Neural progenitor cell (in vitro differentiated cells): ENCODE measurements around the gene CELSR1.

Experiments used
- EZH2 ChIP-seq: fragments of 200-600 bp; sonication (generic); IDR thresholded peaks from 2 replicates; pipeline ENCODE4 v1.6.1; 2017; ENCODE audit warnings: antibody characterized with exemption, mild to moderate bottlenecking, moderate library complexity
- TF ChIP-seq, protein P1 (sequence below): fragments of 200-600 bp; sonication (generic); IDR thresholded peaks from 2 replicates; pipeline ENCODE4 v1.5.1; 2017; ENCODE audit warnings: antibody characterized with exemption, mild to moderate bottlenecking

DNA sequence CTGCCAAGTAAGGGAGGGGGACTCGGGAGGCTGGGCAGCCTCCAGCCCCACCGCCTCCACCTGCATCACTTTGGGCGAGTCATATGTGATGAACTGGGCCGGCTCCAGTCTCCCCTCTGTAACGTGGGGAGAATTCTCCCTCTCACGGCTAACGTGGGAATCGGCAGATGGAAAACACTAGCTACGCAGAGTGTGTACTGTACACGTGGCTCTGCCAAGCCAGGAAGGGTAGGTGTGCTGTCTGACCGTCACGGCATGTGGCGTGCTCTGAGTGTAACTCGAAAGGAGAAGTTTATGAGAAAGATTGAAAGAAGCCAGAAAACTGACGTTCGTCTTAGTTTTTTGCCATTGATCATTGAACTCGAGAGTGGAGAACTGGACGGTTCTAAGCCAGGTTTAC, 188.2 kb downstream of the CELSR1 start:
- TF ChIP-seq, protein P1, sequence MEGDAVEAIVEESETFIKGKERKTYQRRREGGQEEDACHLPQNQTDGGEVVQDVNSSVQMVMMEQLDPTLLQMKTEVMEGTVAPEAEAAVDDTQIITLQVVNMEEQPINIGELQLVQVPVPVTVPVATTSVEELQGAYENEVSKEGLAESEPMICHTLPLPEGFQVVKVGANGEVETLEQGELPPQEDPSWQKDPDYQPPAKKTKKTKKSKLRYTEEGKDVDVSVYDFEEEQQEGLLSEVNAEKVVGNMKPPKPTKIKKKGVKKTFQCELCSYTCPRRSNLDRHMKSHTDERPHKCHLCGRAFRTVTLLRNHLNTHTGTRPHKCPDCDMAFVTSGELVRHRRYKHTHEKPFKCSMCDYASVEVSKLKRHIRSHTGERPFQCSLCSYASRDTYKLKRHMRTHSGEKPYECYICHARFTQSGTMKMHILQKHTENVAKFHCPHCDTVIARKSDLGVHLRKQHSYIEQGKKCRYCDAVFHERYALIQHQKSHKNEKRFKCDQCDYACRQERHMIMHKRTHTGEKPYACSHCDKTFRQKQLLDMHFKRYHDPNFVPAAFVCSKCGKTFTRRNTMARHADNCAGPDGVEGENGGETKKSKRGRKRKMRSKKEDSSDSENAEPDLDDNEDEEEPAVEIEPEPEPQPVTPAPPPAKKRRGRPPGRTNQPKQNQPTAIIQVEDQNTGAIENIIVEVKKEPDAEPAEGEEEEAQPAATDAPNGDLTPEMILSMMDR: no peak
- TF ChIP-seq EZH2: no peak
